B cell (primary cell): Measurements from ENCODE around the gene POU2AF2. TPM values are rescaled to one million over a fixed set of nuclear protein-coding genes. Genes with fewer than 3 reads are reported as not detected.
A peak's percentile ranks its signal among the peaks of the same experiment; 100 is the strongest.

Experiments used
- ATAC-seq: fragments of 200-7000 bp; cut with Tn5 transposase; one replicate; pipeline ENCODE4 v1.10.0; 2021; ENCODE audit warnings: low read depth, mild to moderate bottlenecking, moderate number of reproducible peaks, moderate library complexity
- CTCF ChIA-PET: fragments of 350-600 bp; sonication (Branson Sonifier 250); formaldehyde crosslinking; loops from one replicate; lab custom pipeline; 2021; ENCODE audit warnings: antibody characterized with exemption, inconsistent platforms; lab: Charles Lee
- POLR2A ChIA-PET: fragments of 350-600 bp; sonication (Branson Sonifier 250); formaldehyde crosslinking; loops from one replicate; lab custom pipeline; 2021; ENCODE audit warnings: antibody characterized with exemption; lab: Charles Lee
- DNase-seq: peaks from one replicate; pipeline ENCODE4 v3.0.0; 2013
- H2AFZ ChIP-seq: 2 replicates; pipeline ENCODE4 v1.6.1; 2012; ENCODE audit warnings: mild to moderate bottlenecking, low read depth, low read length; ENCODE audit not compliant: insufficient read depth, poor library complexity, severe bottlenecking
- H3K27ac ChIP-seq, 2 donors: 1 replicate in 1 of 2; 2 replicates in 1 of 2; pipeline ENCODE4 v1.5.1; 2012 to 2013; ENCODE audit warnings: low read length in 2 of 2, mild to moderate bottlenecking in 2 of 2, moderate library complexity in 1 of 2
- H3K27me3 ChIP-seq, 4 experiments: fragments of 200-600 bp in 1 of 4; sonication (generic) in 1 of 4; replicated peaks in 1 of 4; 1 replicate in 2 of 4; 2 replicates in 2 of 4; pipeline versions ENCODE4 v1.6.1 to v1.7.0; 2013 to 2016; ENCODE audit warnings: low read length in 3 of 4, mild to moderate bottlenecking in 2 of 4, mixed read lengths in 1 of 4, moderate library complexity in 1 of 4; ENCODE audit not compliant: insufficient read depth in 4 of 4, control insufficient read depth in 3 of 4; ENCODE audit errors: control extremely low read depth in 1 of 4
- H3K36me3 ChIP-seq, 2 experiments: replicated peaks in 1 of 2; 1 replicate in 1 of 2; 2 replicates in 1 of 2; pipeline versions ENCODE4 v1.6.1 to v1.7.1; 2013; ENCODE audit warnings: low read length in 1 of 2; ENCODE audit not compliant: insufficient read depth in 2 of 2, control insufficient read depth in 1 of 2; ENCODE audit errors: control extremely low read depth in 1 of 2, extremely low read depth in 1 of 2
- H3K4me1 ChIP-seq, 2 donors: fragments of 200-600 bp in 1 of 2; sonication (generic) in 1 of 2; 1 replicate in 1 of 2; 2 replicates in 1 of 2; pipeline versions ENCODE4 v1.5.1 to v1.6.1; 2013 to 2017; ENCODE audit warnings: low read length in 2 of 2; ENCODE audit not compliant: control insufficient read depth in 2 of 2, insufficient read depth in 2 of 2
- H3K4me2 ChIP-seq: replicated peaks from 2 replicates; pipeline ENCODE3; 2012; ENCODE audit warnings: mild to moderate bottlenecking, low read depth, low read length; ENCODE audit not compliant: poor library complexity, severe bottlenecking
- H3K4me3 ChIP-seq, 5 experiments: fragments of 200-600 bp in 1 of 5; sonication (generic) in 1 of 5; 1 replicate in 3 of 5; 2 replicates in 2 of 5; pipeline versions ENCODE4 v1.5.1 to v1.7.0; 2011 to 2016; ENCODE audit warnings: low read length in 4 of 5, mild to moderate bottlenecking in 4 of 5, low read depth in 2 of 5, control low read depth in 1 of 5, moderate library complexity in 1 of 5; ENCODE audit not compliant: insufficient read depth in 1 of 5; ENCODE audit errors: control extremely low read depth in 1 of 5, extremely low read depth in 1 of 5
- H3K79me2 ChIP-seq: fragments of 200-600 bp; sonication (generic); one replicate; pipeline ENCODE4 v1.6.0; 2016; ENCODE audit warnings: low read length; ENCODE audit not compliant: control insufficient read depth, insufficient read depth
- H3K9ac ChIP-seq: fragments of 200-600 bp; sonication (generic); 2 replicates; pipeline ENCODE4 v1.6.1; 2017; ENCODE audit warnings: mild to moderate bottlenecking, low read length, moderate library complexity
- H3K9me3 ChIP-seq, 3 donors: one replicate each; pipeline versions ENCODE4 v1.6.1 to v1.7.1; 2013; ENCODE audit warnings: low read length in 2 of 3; ENCODE audit not compliant: control insufficient read depth in 2 of 3, insufficient read depth in 1 of 3; ENCODE audit errors: control extremely low read depth in 1 of 3
- H4K20me1 ChIP-seq: 2 replicates; pipeline ENCODE4 v1.6.0; 2012; ENCODE audit warnings: mild to moderate bottlenecking, low read length; ENCODE audit not compliant: insufficient read depth, control insufficient read depth, poor library complexity, severe bottlenecking
- H3K27ac Mint-ChIP-seq: one replicate; pipeline ENCODE4 v1.8.0; 2021; ENCODE audit warnings: mixed read lengths
- H3K27me3 Mint-ChIP-seq: one replicate; pipeline ENCODE4 v1.8.0; 2021; ENCODE audit warnings: mixed read lengths
- H3K4me1 Mint-ChIP-seq: one replicate; pipeline ENCODE4 v1.8.0; 2021; ENCODE audit warnings: mixed read lengths
- H3K4me3 Mint-ChIP-seq: one replicate; pipeline ENCODE4 v1.8.0; 2021; ENCODE audit warnings: mixed read lengths
- H3K9me3 Mint-ChIP-seq: one replicate; pipeline ENCODE4 v1.8.0; 2022; ENCODE audit warnings: mixed read lengths; ENCODE audit not compliant: insufficient read depth
- CTCF ChIP-seq: fragments of 200-600 bp; IDR thresholded peaks from one replicate; pipeline ENCODE4 v1.8.0; 2022; ENCODE audit warnings: antibody characterized with exemption, mild to moderate bottlenecking
- EZH2 ChIP-seq: IDR thresholded peaks from 2 replicates; pipeline ENCODE4 v1.6.1; 2012; ENCODE audit warnings: borderline replicate concordance, low read depth, mild to moderate bottlenecking, moderate library complexity, low read length; ENCODE audit not compliant: insufficient read depth, poor library complexity, severe bottlenecking
- WGBS: methylation state at CpG from one replicate; pipeline ENCODE4 v1.1.5; 2013; ENCODE audit warnings: missing lambda C conversion rate; ENCODE audit not compliant: insufficient coverage; 5-methylcytosine and 5-hydroxymethylcytosine counted together
- intact Hi-C: fragments of 100-400 bp; cut with micrococcal nuclease; formaldehyde crosslinking; loops from one replicate; pipeline ENCODE4 v1.10.0; 2022
- polyA plus RNA-seq: library from polyadenylated mRNA; depleted of rRNA; stranded (reverse); fragments of >200 nt; gene quantifications from 2 replicates; pipeline ENCODE4 v1.2.3, GENCODE V29; 2012
- total RNA-seq, 2 donors: library from RNA; stranded (reverse); fragments of 120-200 nt in 1 of 2; gene quantifications; 1 replicate in 1 of 2; 2 replicates in 1 of 2; pipeline versions ENCODE4 v1.2.3 to v1.2.4, GENCODE V29; 2013 to 2022

The POU2AF2 gene
- total and polyA plus RNA-seq, 2 donors (not counting 1 experiment from before 2014, with no cell fraction given), result not detected

GRCh38 chr11:111300569-111300968, 55.0 kb downstream of the POU2AF2 start:
- 95% methylated on average over 4 of the region's 9 CpGs for WGBS
- Mint-ChIP-seq H3K4me1 (peaks cover 35% of the 10 kb centered on the region), H3K9me3 (no peaks in the 10 kb centered on the region), H3K27ac (peak overlapping the region; percentile 21), H3K27me3 (peaks cover 12% of the 10 kb centered on the region), H3K4me3 (peak overlapping the region; percentile 76)
- no peak for ATAC-seq
- intact Hi-C loops, result no loop called here
- no peaks in the 10 kb centered on the region for H3K79me2 ChIP-seq
- no peaks in the 10 kb centered on the region for H4K20me1 ChIP-seq
- no peak overlapping the region for H3K4me3 ChIP-seq
- no peak overlapping the region for H3K27ac ChIP-seq
- ChIA-PET CTCF (interaction anchor here (0.7 to 3.6 kb wide), 8 partner anchors 10 to 159 kb away, joined by 3 to 29 read pairs (median 4); no protein-coding TSS in a partner anchor), POLR2A (interaction anchor here (1.1 kb wide), 1 partner anchor 118 kb away, joined by 5 read pairs; no protein-coding TSS in a partner anchor)
- no peak overlapping the region for H3K4me2 ChIP-seq
- peaks cover 0 to 29% (median 9%) of the 10 kb centered on the region in 4 experiments for H3K27me3 ChIP-seq
- no peak for DNase-seq
- H3K36me3 ChIP-seq, result no peaks in the 10 kb centered on the region
- peaks cover 32 to 45% of the 10 kb centered on the region in 2 donors for H3K4me1 ChIP-seq
- H3K9me3 ChIP-seq, result peaks cover 0 to 3% (median 0%) of the 10 kb centered on the region in 3 donors
- no peak overlapping the region for H3K9ac ChIP-seq
- TF ChIP-seq EZH2, result no peak
- H2AFZ ChIP-seq, result no peak overlapping the region

GRCh38 chr11:111301004-111301841, 55.7 kb downstream of the POU2AF2 start:
- intact Hi-C loops, result no loop called here
- peaks cover 0 to 3% (median 0%) of the 10 kb centered on the region in 3 donors for H3K9me3 ChIP-seq
- ChIA-PET POLR2A (interaction anchor here (1.1 kb wide), 1 partner anchor 117 kb away, joined by 5 read pairs; no protein-coding TSS in a partner anchor), CTCF (interaction anchor here (1.0 to 3.6 kb wide), 11 partner anchors 10 to 128 kb away, joined by 3 to 29 read pairs (median 5); no protein-coding TSS in a partner anchor)
- no peak overlapping the region for H3K4me2 ChIP-seq
- H3K4me1 ChIP-seq, result peaks cover 32 to 45% of the 10 kb centered on the region in 2 donors
- peaks cover 12% of the 10 kb centered on the region for H3K27me3 Mint-ChIP-seq
- H3K9me3 Mint-ChIP-seq, result no peaks in the 10 kb centered on the region
- ATAC-seq (peak; percentile 25), DNase-seq (peak; percentile 28)
- H3K36me3 ChIP-seq, result no peaks in the 10 kb centered on the region
- no peaks in the 10 kb centered on the region for H3K79me2 ChIP-seq
- H3K4me3 ChIP-seq, result no peak overlapping the region
- no peaks in the 10 kb centered on the region for H4K20me1 ChIP-seq
- no peak for TF ChIP-seq EZH2
- no peak for TF ChIP-seq CTCF
- peak overlapping the region; percentile 76 for H3K4me3 Mint-ChIP-seq
- no peak overlapping the region for H3K27ac ChIP-seq
- no peak overlapping the region for H2AFZ ChIP-seq
- peak overlapping the region; percentile 26 for H3K27ac Mint-ChIP-seq
- peaks cover 0 to 29% (median 9%) of the 10 kb centered on the region in 4 experiments for H3K27me3 ChIP-seq
- H3K4me1 Mint-ChIP-seq, result peaks cover 35% of the 10 kb centered on the region
- no peak overlapping the region for H3K9ac ChIP-seq
- WGBS, result 100% methylated on average over 1 of the region's 5 CpGs
